WTC11 (cell line): ENCODE measurements around the gene SNX15. TPM values are rescaled to one million over a fixed set of nuclear protein-coding genes. Genes with fewer than 3 reads are reported as not detected.
A peak's percentile ranks its signal among the peaks of the same experiment; 100 is the strongest.

Experiments used
- CREM ChIP-seq: sonication (generic); formaldehyde crosslinking; IDR thresholded peaks from 2 replicates; pipeline ENCODE4 v1.8.1; 2022; ENCODE audit warnings: mild to moderate bottlenecking, missing genetic modification reagents, moderate library complexity
- ELF4 ChIP-seq: sonication (generic); formaldehyde crosslinking; IDR thresholded peaks from 2 replicates; pipeline ENCODE4 v1.8.1; 2022; ENCODE audit warnings: low read depth, mild to moderate bottlenecking, moderate library complexity, missing genetic modification reagents
- EMX1 ChIP-seq: fragments of 250-450 bp; sonication (Bioruptor Pico); IDR thresholded peaks from 2 replicates; pipeline ENCODE4 v1.8.0; 2021; ENCODE audit warnings: mild to moderate bottlenecking
- FOXJ3 ChIP-seq: sonication (generic); formaldehyde crosslinking; IDR thresholded peaks from 2 replicates; pipeline ENCODE4 v1.9.0; 2021; ENCODE audit warnings: missing genetic modification reagents, mild to moderate bottlenecking, borderline replicate concordance
- FOXP4 ChIP-seq: sonication (generic); formaldehyde crosslinking; IDR thresholded peaks from 2 replicates; pipeline ENCODE4 v1.8.0; 2022; ENCODE audit warnings: mild to moderate bottlenecking, missing genetic modification reagents
- GTF2I ChIP-seq: fragments of 250-450 bp; sonication (Bioruptor Pico); conservative IDR thresholded peaks from 2 replicates; pipeline ENCODE4 v1.4.0; 2021; ENCODE audit warnings: mild to moderate bottlenecking
- HMGA2 ChIP-seq: fragments of 250-450 bp; sonication (Bioruptor Pico); IDR thresholded peaks from 2 replicates; pipeline ENCODE4 v1.4.0; 2021; ENCODE audit warnings: mild to moderate bottlenecking, moderate library complexity
- HMGXB4 ChIP-seq: sonication (generic); formaldehyde crosslinking; IDR thresholded peaks from 2 replicates; pipeline ENCODE4 v1.8.1; 2023; ENCODE audit warnings: mild to moderate bottlenecking, moderate library complexity, missing genetic modification reagents
- JAZF1 ChIP-seq: fragments of 250-450 bp; sonication (Bioruptor Pico); IDR thresholded peaks from 2 replicates; pipeline ENCODE4 v1.9.0; 2021; ENCODE audit warnings: moderate library complexity, mild to moderate bottlenecking, inconsistent platforms
- NR1H2 ChIP-seq: sonication (generic); formaldehyde crosslinking; IDR thresholded peaks from 2 replicates; pipeline ENCODE4 v1.9.0; 2021; ENCODE audit warnings: mild to moderate bottlenecking, moderate library complexity, missing genetic modification reagents
- PRDM15 ChIP-seq: sonication (generic); formaldehyde crosslinking; IDR thresholded peaks from 2 replicates; pipeline ENCODE4 v1.8.0; 2022; ENCODE audit warnings: missing genetic modification reagents
- RORB ChIP-seq: fragments of 250-450 bp; sonication (Bioruptor Pico); IDR thresholded peaks from 2 replicates; pipeline ENCODE4 v1.9.0; 2021; ENCODE audit warnings: mild to moderate bottlenecking
- SMAD3 ChIP-seq: sonication (generic); formaldehyde crosslinking; IDR thresholded peaks from 2 replicates; pipeline ENCODE4 v1.8.0; 2022; ENCODE audit warnings: missing genetic modification reagents, mild to moderate bottlenecking, borderline replicate concordance
- ZNF121 ChIP-seq: sonication (generic); formaldehyde crosslinking; IDR thresholded peaks from 2 replicates; pipeline ENCODE4 v1.8.0; 2023; ENCODE audit warnings: missing genetic modification reagents
- ZNF232 ChIP-seq: sonication (generic); formaldehyde crosslinking; IDR thresholded peaks from 2 replicates; pipeline ENCODE4 v1.8.0; 2022; ENCODE audit warnings: mild to moderate bottlenecking, missing genetic modification reagents
- ZNF416 ChIP-seq: fragments of 250-450 bp; sonication (Bioruptor Pico); IDR thresholded peaks from 2 replicates; pipeline ENCODE4 v1.9.0; 2021; ENCODE audit warnings: mild to moderate bottlenecking, inconsistent platforms
- ZNF423 ChIP-seq: fragments of 250-450 bp; sonication (Bioruptor Pico); IDR thresholded peaks from 2 replicates; pipeline ENCODE4 v2.1.2; 2022; ENCODE audit warnings: mild to moderate bottlenecking, moderate library complexity
- total RNA-seq: library from RNA; stranded (reverse); gene quantifications from 3 replicates; pipeline ENCODE4 v1.2.3, GENCODE V29; 2021
- TF ChIP-seq, protein P1 (sequence below): fragments of 200-600 bp; IDR thresholded peaks from 2 replicates; pipeline ENCODE4 v1.8.0; 2022; ENCODE audit warnings: antibody characterized with exemption
- TF ChIP-seq, protein P2 (sequence below): sonication (generic); formaldehyde crosslinking; conservative IDR thresholded peaks from 2 replicates; pipeline ENCODE4 v1.8.1; 2023; ENCODE audit warnings: mild to moderate bottlenecking, low read depth, missing genetic modification reagents, moderate library complexity
- TF ChIP-seq, protein P3 (sequence below): sonication (generic); formaldehyde crosslinking; IDR thresholded peaks from 2 replicates; pipeline ENCODE4 v1.8.0; 2022; ENCODE audit warnings: mild to moderate bottlenecking, missing genetic modification reagents
- TF ChIP-seq, protein P4 (sequence below): fragments of 250-450 bp; sonication (Bioruptor Pico); conservative IDR thresholded peaks from 2 replicates; pipeline ENCODE4 v1.9.0; 2021; ENCODE audit warnings: mild to moderate bottlenecking
- TF ChIP-seq, protein P5 (sequence below): fragments of 250-450 bp; sonication (Bioruptor Pico); IDR thresholded peaks from 2 replicates; pipeline ENCODE4 v1.9.0; 2021; ENCODE audit warnings: mild to moderate bottlenecking
- TF ChIP-seq, protein P6 (sequence below): sonication (generic); formaldehyde crosslinking; IDR thresholded peaks from 2 replicates; pipeline ENCODE4 v1.8.1; 2023; ENCODE audit warnings: mild to moderate bottlenecking, missing genetic modification reagents, moderate library complexity

Gene SNX15
- total RNA-seq, 1 experiment from 2014 or later: 17.6 TPM

DNA sequence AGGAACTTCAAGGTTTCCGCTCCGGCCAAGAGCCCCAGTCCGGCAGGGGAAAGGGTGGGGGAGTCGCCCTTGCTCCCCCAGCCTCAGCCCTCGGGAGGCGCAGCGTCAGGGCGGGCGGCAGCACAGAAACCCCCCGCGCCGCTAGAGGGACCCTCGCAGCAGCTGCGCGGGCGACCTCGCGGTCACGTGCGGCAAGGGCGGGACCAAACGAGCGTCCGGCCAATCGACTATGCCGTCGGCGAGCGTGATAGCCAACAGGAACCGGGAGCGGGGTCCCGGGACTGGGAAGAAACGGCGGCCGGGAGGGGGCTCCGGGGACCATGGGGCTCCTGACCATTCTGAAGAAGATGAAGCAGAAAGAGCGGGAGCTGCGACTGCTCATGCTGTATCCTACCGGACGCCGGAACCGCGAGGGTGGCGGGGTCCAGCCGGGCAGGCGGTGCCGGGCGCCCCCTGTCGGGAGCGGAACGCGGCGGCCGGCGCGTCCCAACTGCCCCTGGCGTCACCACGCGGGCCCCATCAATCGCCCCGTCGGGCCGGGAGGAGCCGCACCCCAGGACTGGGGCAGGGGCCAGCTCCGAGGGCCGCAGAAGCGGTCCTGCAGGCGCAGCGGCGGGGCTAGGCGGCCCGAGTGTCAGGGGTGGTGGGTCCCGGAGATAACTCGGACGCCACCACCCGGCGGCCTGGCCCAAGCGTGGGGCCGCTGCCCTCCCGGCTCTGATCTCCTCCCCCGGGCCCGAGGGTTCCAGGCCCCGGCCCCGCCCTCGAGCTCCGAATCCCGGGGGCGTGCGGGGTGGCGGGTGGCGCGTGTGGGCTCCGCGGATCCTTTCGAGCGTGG, 13.1 kb upstream of the SNX15 start, which contains the start of gene ARL2 (continued):
- TF ChIP-seq, protein P1, sequence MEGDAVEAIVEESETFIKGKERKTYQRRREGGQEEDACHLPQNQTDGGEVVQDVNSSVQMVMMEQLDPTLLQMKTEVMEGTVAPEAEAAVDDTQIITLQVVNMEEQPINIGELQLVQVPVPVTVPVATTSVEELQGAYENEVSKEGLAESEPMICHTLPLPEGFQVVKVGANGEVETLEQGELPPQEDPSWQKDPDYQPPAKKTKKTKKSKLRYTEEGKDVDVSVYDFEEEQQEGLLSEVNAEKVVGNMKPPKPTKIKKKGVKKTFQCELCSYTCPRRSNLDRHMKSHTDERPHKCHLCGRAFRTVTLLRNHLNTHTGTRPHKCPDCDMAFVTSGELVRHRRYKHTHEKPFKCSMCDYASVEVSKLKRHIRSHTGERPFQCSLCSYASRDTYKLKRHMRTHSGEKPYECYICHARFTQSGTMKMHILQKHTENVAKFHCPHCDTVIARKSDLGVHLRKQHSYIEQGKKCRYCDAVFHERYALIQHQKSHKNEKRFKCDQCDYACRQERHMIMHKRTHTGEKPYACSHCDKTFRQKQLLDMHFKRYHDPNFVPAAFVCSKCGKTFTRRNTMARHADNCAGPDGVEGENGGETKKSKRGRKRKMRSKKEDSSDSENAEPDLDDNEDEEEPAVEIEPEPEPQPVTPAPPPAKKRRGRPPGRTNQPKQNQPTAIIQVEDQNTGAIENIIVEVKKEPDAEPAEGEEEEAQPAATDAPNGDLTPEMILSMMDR: peak; percentile 62
- TF ChIP-seq ZNF423 (CRISPR knock-in tag): no peak
- peak; percentile 22 for TF ChIP-seq FOXP4 (CRISPR knock-in tag)
- TF ChIP-seq PRDM15 (CRISPR knock-in tag): peak; percentile 35; the same call in 1 of the 2 replicates
- TF ChIP-seq, protein P2, sequence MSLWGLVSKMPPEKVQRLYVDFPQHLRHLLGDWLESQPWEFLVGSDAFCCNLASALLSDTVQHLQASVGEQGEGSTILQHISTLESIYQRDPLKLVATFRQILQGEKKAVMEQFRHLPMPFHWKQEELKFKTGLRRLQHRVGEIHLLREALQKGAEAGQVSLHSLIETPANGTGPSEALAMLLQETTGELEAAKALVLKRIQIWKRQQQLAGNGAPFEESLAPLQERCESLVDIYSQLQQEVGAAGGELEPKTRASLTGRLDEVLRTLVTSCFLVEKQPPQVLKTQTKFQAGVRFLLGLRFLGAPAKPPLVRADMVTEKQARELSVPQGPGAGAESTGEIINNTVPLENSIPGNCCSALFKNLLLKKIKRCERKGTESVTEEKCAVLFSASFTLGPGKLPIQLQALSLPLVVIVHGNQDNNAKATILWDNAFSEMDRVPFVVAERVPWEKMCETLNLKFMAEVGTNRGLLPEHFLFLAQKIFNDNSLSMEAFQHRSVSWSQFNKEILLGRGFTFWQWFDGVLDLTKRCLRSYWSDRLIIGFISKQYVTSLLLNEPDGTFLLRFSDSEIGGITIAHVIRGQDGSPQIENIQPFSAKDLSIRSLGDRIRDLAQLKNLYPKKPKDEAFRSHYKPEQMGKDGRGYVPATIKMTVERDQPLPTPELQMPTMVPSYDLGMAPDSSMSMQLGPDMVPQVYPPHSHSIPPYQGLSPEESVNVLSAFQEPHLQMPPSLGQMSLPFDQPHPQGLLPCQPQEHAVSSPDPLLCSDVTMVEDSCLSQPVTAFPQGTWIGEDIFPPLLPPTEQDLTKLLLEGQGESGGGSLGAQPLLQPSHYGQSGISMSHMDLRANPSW (CRISPR knock-in tag): 0 out of 2 replicates have a peak, but pooled peaks have one; percentile 70
- no peak for TF ChIP-seq ZNF121
- no peak for TF ChIP-seq RORB (CRISPR knock-in tag)
- peak; percentile 41; the same call in 1 of the 2 replicates for TF ChIP-seq ZNF232 (CRISPR knock-in tag)
- TF ChIP-seq, protein P3, sequence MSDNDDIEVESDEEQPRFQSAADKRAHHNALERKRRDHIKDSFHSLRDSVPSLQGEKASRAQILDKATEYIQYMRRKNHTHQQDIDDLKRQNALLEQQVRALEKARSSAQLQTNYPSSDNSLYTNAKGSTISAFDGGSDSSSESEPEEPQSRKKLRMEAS (CRISPR knock-in tag): peak; percentile 78; the same call in 1 of the 2 replicates
- TF ChIP-seq ZNF416: no peak
- TF ChIP-seq NR1H2 (CRISPR knock-in tag): no peak
- no peak for TF ChIP-seq CREM
- TF ChIP-seq, protein P4, sequence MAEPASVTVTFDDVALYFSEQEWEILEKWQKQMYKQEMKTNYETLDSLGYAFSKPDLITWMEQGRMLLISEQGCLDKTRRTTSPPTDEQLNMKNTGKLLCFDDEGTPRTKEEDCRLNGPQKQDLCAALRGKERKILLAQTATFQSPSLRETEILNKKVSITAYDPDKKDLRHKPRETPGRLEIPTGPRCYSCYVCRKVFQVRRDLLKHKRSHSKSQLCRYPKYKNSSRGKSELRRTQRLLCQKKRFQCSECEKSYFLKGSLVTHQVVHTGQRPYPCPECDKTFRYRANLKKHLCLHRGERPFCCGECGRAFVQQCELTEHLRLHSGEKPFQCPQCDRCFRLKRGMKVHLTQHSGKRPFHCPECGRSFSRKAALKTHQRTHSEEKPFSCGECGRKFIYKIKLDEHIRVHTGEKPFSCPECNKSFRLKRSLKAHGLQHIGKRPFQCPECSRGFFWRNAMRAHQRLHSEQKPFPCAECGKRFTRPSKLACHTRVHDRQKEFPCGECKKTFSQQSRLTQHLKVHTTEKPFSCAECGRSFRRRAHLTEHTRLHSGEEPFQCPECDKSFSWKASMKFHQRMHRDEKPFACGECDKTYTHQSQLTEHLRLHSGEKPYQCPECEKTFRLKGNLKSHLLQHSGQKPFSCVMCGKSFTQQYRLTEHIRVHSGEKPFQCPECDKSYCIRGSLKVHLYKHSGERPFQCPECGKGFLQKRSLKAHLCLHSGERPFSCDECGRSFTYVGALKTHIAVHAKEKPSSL (CRISPR knock-in tag): no peak
- TF ChIP-seq, protein P5, sequence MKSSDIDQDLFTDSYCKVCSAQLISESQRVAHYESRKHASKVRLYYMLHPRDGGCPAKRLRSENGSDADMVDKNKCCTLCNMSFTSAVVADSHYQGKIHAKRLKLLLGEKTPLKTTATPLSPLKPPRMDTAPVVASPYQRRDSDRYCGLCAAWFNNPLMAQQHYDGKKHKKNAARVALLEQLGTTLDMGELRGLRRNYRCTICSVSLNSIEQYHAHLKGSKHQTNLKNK (CRISPR knock-in tag): no peak
- no peak for TF ChIP-seq EMX1 (CRISPR knock-in tag)
- TF ChIP-seq, protein P6, sequence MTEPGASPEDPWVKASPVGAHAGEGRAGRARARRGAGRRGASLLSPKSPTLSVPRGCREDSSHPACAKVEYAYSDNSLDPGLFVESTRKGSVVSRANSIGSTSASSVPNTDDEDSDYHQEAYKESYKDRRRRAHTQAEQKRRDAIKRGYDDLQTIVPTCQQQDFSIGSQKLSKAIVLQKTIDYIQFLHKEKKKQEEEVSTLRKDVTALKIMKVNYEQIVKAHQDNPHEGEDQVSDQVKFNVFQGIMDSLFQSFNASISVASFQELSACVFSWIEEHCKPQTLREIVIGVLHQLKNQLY (CRISPR knock-in tag): no peak
- TF ChIP-seq GTF2I (CRISPR knock-in tag): no peak
- TF ChIP-seq FOXJ3: no peak
- TF ChIP-seq JAZF1 (CRISPR knock-in tag): no peak
- TF ChIP-seq HMGA2 (CRISPR knock-in tag): no peak
- peak; percentile 96 for TF ChIP-seq HMGXB4 (CRISPR knock-in tag)
- TF ChIP-seq ELF4 (CRISPR knock-in tag): 0 out of 2 replicates have a peak, but pooled peaks have one; percentile 25
- TF ChIP-seq SMAD3: peak; percentile 42; the same call in 1 of the 2 replicates
